HL-60 (cell line): ENCODE measurements around the gene ROBO4.

Experiments
- POLR2AphosphoS5 ChIP-seq: IDR thresholded peaks from 2 replicates; pipeline ENCODE4 v1.6.1; 2012; ENCODE audit warnings: low read depth
- TF ChIP-seq, protein P1 (sequence below): IDR thresholded peaks from 2 replicates; pipeline ENCODE4 v1.6.1; 2012; ENCODE audit warnings: low read depth; ENCODE audit not compliant: insufficient replicate concordance
- TF ChIP-seq, protein P2 (sequence below): IDR thresholded peaks from one replicate; pipeline ENCODE4 v1.5.1; 2011; ENCODE audit warnings: low read length, control low read depth, inconsistent platforms; ENCODE audit not compliant: insufficient read depth

- TF ChIP-seq, protein P1, sequence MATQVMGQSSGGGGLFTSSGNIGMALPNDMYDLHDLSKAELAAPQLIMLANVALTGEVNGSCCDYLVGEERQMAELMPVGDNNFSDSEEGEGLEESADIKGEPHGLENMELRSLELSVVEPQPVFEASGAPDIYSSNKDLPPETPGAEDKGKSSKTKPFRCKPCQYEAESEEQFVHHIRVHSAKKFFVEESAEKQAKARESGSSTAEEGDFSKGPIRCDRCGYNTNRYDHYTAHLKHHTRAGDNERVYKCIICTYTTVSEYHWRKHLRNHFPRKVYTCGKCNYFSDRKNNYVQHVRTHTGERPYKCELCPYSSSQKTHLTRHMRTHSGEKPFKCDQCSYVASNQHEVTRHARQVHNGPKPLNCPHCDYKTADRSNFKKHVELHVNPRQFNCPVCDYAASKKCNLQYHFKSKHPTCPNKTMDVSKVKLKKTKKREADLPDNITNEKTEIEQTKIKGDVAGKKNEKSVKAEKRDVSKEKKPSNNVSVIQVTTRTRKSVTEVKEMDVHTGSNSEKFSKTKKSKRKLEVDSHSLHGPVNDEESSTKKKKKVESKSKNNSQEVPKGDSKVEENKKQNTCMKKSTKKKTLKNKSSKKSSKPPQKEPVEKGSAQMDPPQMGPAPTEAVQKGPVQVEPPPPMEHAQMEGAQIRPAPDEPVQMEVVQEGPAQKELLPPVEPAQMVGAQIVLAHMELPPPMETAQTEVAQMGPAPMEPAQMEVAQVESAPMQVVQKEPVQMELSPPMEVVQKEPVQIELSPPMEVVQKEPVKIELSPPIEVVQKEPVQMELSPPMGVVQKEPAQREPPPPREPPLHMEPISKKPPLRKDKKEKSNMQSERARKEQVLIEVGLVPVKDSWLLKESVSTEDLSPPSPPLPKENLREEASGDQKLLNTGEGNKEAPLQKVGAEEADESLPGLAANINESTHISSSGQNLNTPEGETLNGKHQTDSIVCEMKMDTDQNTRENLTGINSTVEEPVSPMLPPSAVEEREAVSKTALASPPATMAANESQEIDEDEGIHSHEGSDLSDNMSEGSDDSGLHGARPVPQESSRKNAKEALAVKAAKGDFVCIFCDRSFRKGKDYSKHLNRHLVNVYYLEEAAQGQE: no peak
- TF ChIP-seq, protein P2, sequence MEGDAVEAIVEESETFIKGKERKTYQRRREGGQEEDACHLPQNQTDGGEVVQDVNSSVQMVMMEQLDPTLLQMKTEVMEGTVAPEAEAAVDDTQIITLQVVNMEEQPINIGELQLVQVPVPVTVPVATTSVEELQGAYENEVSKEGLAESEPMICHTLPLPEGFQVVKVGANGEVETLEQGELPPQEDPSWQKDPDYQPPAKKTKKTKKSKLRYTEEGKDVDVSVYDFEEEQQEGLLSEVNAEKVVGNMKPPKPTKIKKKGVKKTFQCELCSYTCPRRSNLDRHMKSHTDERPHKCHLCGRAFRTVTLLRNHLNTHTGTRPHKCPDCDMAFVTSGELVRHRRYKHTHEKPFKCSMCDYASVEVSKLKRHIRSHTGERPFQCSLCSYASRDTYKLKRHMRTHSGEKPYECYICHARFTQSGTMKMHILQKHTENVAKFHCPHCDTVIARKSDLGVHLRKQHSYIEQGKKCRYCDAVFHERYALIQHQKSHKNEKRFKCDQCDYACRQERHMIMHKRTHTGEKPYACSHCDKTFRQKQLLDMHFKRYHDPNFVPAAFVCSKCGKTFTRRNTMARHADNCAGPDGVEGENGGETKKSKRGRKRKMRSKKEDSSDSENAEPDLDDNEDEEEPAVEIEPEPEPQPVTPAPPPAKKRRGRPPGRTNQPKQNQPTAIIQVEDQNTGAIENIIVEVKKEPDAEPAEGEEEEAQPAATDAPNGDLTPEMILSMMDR: no peak
- TF ChIP-seq POLR2AphosphoS5: no peak
Measured at GRCh38 chr11:124886978-124887666, 10.5 kb downstream of the ROBO4 start.
